KMS-11 (cell line): ENCODE results near the gene CPT1B.

Experiments
- H2AFZ ChIP-seq: fragments of 200-600 bp; sonication (generic); 2 replicates; pipeline ENCODE4 v1.6.1; 2016; ENCODE audit warnings: antibody characterized with exemption, mixed run types, low read depth
- H3K27ac ChIP-seq: fragments of 200-600 bp; sonication (generic); 2 replicates; pipeline ENCODE4 v1.6.1; 2016; ENCODE audit warnings: mild to moderate bottlenecking, mixed run types
- H3K27me3 ChIP-seq: fragments of 200-600 bp; sonication (generic); 2 replicates; pipeline ENCODE4 v1.6.1; 2017; ENCODE audit warnings: mild to moderate bottlenecking, low read depth, mixed run types, moderate library complexity; ENCODE audit not compliant: insufficient read depth
- H3K36me3 ChIP-seq: fragments of 200-600 bp; sonication (generic); 2 replicates; pipeline ENCODE4 v1.6.1; 2017; ENCODE audit warnings: mild to moderate bottlenecking, mixed run types; ENCODE audit not compliant: insufficient read depth
- H3K4me1 ChIP-seq: fragments of 200-600 bp; sonication (generic); 2 replicates; pipeline ENCODE4 v1.6.1; 2016; ENCODE audit warnings: mild to moderate bottlenecking, low read depth, mixed run types; ENCODE audit not compliant: poor library complexity, severe bottlenecking
- H3K4me2 ChIP-seq: fragments of 200-600 bp; sonication (generic); 2 replicates; pipeline ENCODE4 v1.7.0; 2016; ENCODE audit warnings: mild to moderate bottlenecking, mixed run types
- H3K4me3 ChIP-seq: fragments of 200-600 bp; sonication (generic); IDR thresholded peaks from 2 replicates; pipeline ENCODE4 v1.6.1; 2017; ENCODE audit warnings: low read depth, low read length, mixed read lengths; ENCODE audit not compliant: insufficient read depth
- H3K79me2 ChIP-seq: fragments of 200-600 bp; sonication (generic); 2 replicates; pipeline ENCODE4 v1.6.1; 2016; ENCODE audit warnings: low read depth, mixed run types; ENCODE audit not compliant: insufficient read depth
- H3K9ac ChIP-seq: fragments of 200-600 bp; sonication (generic); 2 replicates; pipeline ENCODE4 v1.6.1; 2016; ENCODE audit warnings: mild to moderate bottlenecking, mixed run types
- H4K20me1 ChIP-seq: fragments of 200-600 bp; sonication (generic); 2 replicates; pipeline ENCODE4 v1.6.1; 2016; ENCODE audit warnings: mild to moderate bottlenecking, mixed run types; ENCODE audit not compliant: insufficient read depth
- CTCF ChIP-seq: fragments of 200-600 bp; sonication (generic); conservative IDR thresholded peaks from 2 replicates; pipeline ENCODE4 v1.6.1; 2017; ENCODE audit warnings: low read depth, mild to moderate bottlenecking, antibody characterized with exemption, low read length, moderate library complexity, mixed read lengths

Gene CPT1B

GRCh38 chr22:50561401-50562358 lies 16.5 kb downstream of the CPT1B start:
- H3K27ac ChIP-seq, result no peak overlapping the region
- H2AFZ ChIP-seq, result no peak overlapping the region
- peaks cover 6% of the 10 kb centered on the region for H3K4me1 ChIP-seq
- H3K36me3 ChIP-seq, result no peaks in the 10 kb centered on the region
- H3K27me3 ChIP-seq, result no peaks in the 10 kb centered on the region
- H3K79me2 ChIP-seq, result no peaks in the 10 kb centered on the region
- no peak overlapping the region for H3K4me2 ChIP-seq
- H3K9ac ChIP-seq, result no peak overlapping the region
- no peak for TF ChIP-seq CTCF
- no peak overlapping the region for H3K4me3 ChIP-seq
- H4K20me1 ChIP-seq, result no peaks in the 10 kb centered on the region

- H3K36me3 ChIP-seq, result no peaks in the 10 kb centered on the region
- H3K79me2 ChIP-seq, result no peaks in the 10 kb centered on the region
- H2AFZ ChIP-seq, result no peak overlapping the region
- no peaks in the 10 kb centered on the region for H3K27me3 ChIP-seq
- H3K9ac ChIP-seq, result no peak overlapping the region
- H3K4me1 ChIP-seq, result peaks cover 6% of the 10 kb centered on the region
- no peaks in the 10 kb centered on the region for H4K20me1 ChIP-seq
- H3K4me2 ChIP-seq, result no peak overlapping the region
- no peak for TF ChIP-seq CTCF
- no peak overlapping the region for H3K27ac ChIP-seq
- no peak overlapping the region for H3K4me3 ChIP-seq
Observed at GRCh38 chr22:50560034-50560433, 18.2 kb downstream of the CPT1B start.

DNA sequence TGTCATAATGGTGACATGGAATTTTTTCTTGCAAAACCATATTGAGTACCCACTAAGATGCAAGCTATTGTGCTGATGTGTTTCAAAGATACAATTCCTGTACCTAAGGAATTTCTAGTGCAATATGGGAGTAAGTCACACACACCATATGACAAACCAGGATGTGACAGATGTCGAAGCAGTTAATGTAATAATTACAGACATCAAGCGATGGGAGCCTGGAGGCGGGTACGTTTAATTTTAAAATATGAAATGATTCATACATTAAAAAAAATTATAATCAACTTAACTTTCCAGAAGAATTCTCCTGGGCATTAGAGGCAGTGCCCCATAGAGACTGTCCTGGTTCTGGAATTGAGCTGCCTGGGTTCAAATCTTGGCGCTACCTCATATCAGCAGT lies 21.5 kb downstream of the CPT1B start:
- Histone ChIP-seq H3K4me2 (no peak overlapping the region), H3K27me3 (no peaks in the 10 kb centered on the region), H3K4me3 (no peak overlapping the region), H3K27ac (no peak overlapping the region), H4K20me1 (no peaks in the 10 kb centered on the region), H3K36me3 (no peaks in the 10 kb centered on the region), H3K4me1 (no peaks in the 10 kb centered on the region), H3K9ac (no peak overlapping the region), H2AFZ (no peak overlapping the region), H3K79me2 (no peaks in the 10 kb centered on the region)
- no peak for TF ChIP-seq CTCF

- Histone ChIP-seq H3K4me1 (no peaks in the 10 kb centered on the region), H3K36me3 (no peaks in the 10 kb centered on the region), H3K9ac (no peak overlapping the region), H3K4me3 (no peak overlapping the region), H4K20me1 (no peaks in the 10 kb centered on the region), H2AFZ (no peak overlapping the region), H3K79me2 (no peaks in the 10 kb centered on the region), H3K27me3 (no peaks in the 10 kb centered on the region), H3K4me2 (no peak overlapping the region), H3K27ac (no peak overlapping the region)
- no peak for TF ChIP-seq CTCF
Observed at GRCh38 chr22:50553310-50553709, 24.9 kb downstream of the CPT1B start.
